ENCODE data around the gene B4GALNT4.

- TF ChIP-seq CTCF (IDR thresholded peaks at IDR 0.05) (peak in 2 of 5 experiments; percentile 8 to 13), POLR2A (IDR thresholded peaks at IDR 0.05) (no peak), EP300 (IDR thresholded peaks at IDR 0.05) (no peak)
These were observed 5.1 kb upstream of the B4GALNT4 start for GRCh38 chr11:363948-364761.

Data from tibial nerve (tissue), 4 donors.